Small intestine (tissue), 7 donors: ENCODE data around the gene LY6G6C. TPM values are rescaled to one million over a fixed set of nuclear protein-coding genes. Genes with fewer than 3 reads are reported as not detected.
"Not testable (repeated sequence)": the region's sequence is repeated elsewhere in the genome, so short reads cannot be mapped to it uniquely, and the experiment has no call there.

Experiments
- DNase-seq, 2 donors: peaks; one replicate each; pipeline versions ENCODE4 v3.0.0 to v3.0.0-alpha.2; 2013
- FAIRE-seq: peaks from 2 replicates; lab custom pipeline; 2012; peaks lifted over from hg19 to GRCh38; lab: Jason Lieb, UNC
- H3K27ac ChIP-seq, 3 donors: one replicate each; pipeline ENCODE4 v1.5.1; 2013; ENCODE audit warnings: low read length in 2 of 3, mild to moderate bottlenecking in 2 of 3, control low read depth in 1 of 3, inconsistent platforms in 1 of 3, low read depth in 1 of 3, moderate library complexity in 1 of 3
- H3K27me3 ChIP-seq, 3 donors: one replicate each; pipeline ENCODE4 v1.6.1; 2013; ENCODE audit warnings: low read length in 3 of 3, inconsistent platforms in 1 of 3; ENCODE audit not compliant: control insufficient read depth in 3 of 3, insufficient read depth in 3 of 3
- H3K36me3 ChIP-seq, 3 donors: one replicate each; pipeline ENCODE4 v1.6.1; 2013; ENCODE audit warnings: low read length in 3 of 3, inconsistent platforms in 1 of 3, low read depth in 1 of 3, mild to moderate bottlenecking in 1 of 3, moderate library complexity in 1 of 3; ENCODE audit not compliant: control insufficient read depth in 3 of 3, insufficient read depth in 2 of 3
- H3K4me1 ChIP-seq, 3 donors: one replicate each; pipeline ENCODE4 v1.6.1; 2013; ENCODE audit warnings: low read length in 2 of 3, inconsistent platforms in 1 of 3, low read depth in 1 of 3, mild to moderate bottlenecking in 1 of 3, moderate library complexity in 1 of 3; ENCODE audit not compliant: control insufficient read depth in 3 of 3, insufficient read depth in 2 of 3
- H3K4me3 ChIP-seq, 3 donors: one replicate each; pipeline ENCODE4 v1.5.1; 2013; ENCODE audit warnings: low read length in 3 of 3, control low read depth in 1 of 3, inconsistent platforms in 1 of 3, low read depth in 1 of 3, mild to moderate bottlenecking in 1 of 3, moderate library complexity in 1 of 3
- H3K9me3 ChIP-seq, 2 donors: one replicate each; pipeline ENCODE4 v1.6.1; 2013; ENCODE audit warnings: low read depth in 1 of 2, low read length in 1 of 2; ENCODE audit not compliant: control insufficient read depth in 2 of 2, insufficient read depth in 1 of 2
- WGBS, 3 donors: extraction: QIAGEN DNeasy Blood & Tissue Kit; methylation state at CpG; one replicate each; pipeline ENCODE4 v1.1.7; 2013; 5-methylcytosine and 5-hydroxymethylcytosine counted together
- polyA plus RNA-seq, 4 donors: library from polyadenylated mRNA; stranded (reverse) in 3 of 4; unstranded in 1 of 4; fragments of 200-250 nt in 3 of 4; fragments of 120-200 nt in 1 of 4; gene quantifications; one replicate each; pipeline versions ENCODE4 v1.2.1 to v1.2.3, GENCODE V29; 2013
- donor health status: healthy with polysubstance abuse.
- donor health status: control.
- donor health status: control.
- donor health status: Bipolar disorder and iron deficiency.
- donor health status: healthy.

Gene LY6G6C
- polyA plus RNA-seq, 4 donors = 0.18 TPM; not detected in 3

- not testable (repeated sequence) for FAIRE-seq
Observed at GRCh38 chr6:31709157-31709556, 12.4 kb downstream of the LY6G6C start.

GRCh38 chr6:31708224-31708623 lies 13.3 kb downstream of the LY6G6C start:
- 94 to 99% (median 96%) methylated on average over 3 of the region's 3 CpGs for WGBS, 3 donors
- no peaks in the 10 kb centered on the region for H3K9me3 ChIP-seq
- peaks cover 0 to 4% (median 0%) of the 10 kb centered on the region in 3 donors for H3K36me3 ChIP-seq
- H3K4me3 ChIP-seq = no peak overlapping the region
- no peak for DNase-seq
- FAIRE-seq = no peak
- no peaks in the 10 kb centered on the region for H3K27me3 ChIP-seq
- H3K4me1 ChIP-seq = peaks cover 0 to 10% (median 4%) of the 10 kb centered on the region in 3 donors
- H3K27ac ChIP-seq = no peak overlapping the region

More at GRCh38 chr6:31709157-31709556, 12.4 kb downstream of the LY6G6C start:
- H3K4me1 ChIP-seq = peaks cover 0 to 16% (median 4%) of the 10 kb centered on the region in 3 donors
- not testable (repeated sequence) for H3K27me3 ChIP-seq, H3K9me3 ChIP-seq, H3K36me3 ChIP-seq, H3K27ac ChIP-seq, DNase-seq, H3K4me3 ChIP-seq
- WGBS, 3 donors = 87 to 91% (median 91%) methylated on average over 11 of the region's 11 CpGs

GRCh38 chr6:31707701-31708100 lies 13.8 kb downstream of the LY6G6C start:
- DNase-seq (no peak), FAIRE-seq (no peak)
- Histone ChIP-seq H3K4me1 (peaks cover 0 to 10% (median 4%) of the 10 kb centered on the region in 3 donors), H3K27me3 (no peaks in the 10 kb centered on the region), H3K9me3 (no peaks in the 10 kb centered on the region), H3K27ac (no peak overlapping the region), H3K4me3 (no peak overlapping the region), H3K36me3 (peaks cover 0 to 4% (median 0%) of the 10 kb centered on the region in 3 donors)
- WGBS, 3 donors = 86 to 94% (median 89%) methylated on average over 10 of the region's 10 CpGs

GRCh38 chr6:31706599-31706998 lies 14.9 kb downstream of the LY6G6C start, which contains the start of gene LY6G6F:
Gene LY6G6F (plus strand): TSS chr6:31706866. CDS start chr6:31706907, 41 bp downstream.
- H3K27ac ChIP-seq = no peak within 1 kb of the TSS
- H3K27me3 ChIP-seq = no peaks in the 10 kb centered on the region
- no peaks in the 10 kb centered on the region for H3K9me3 ChIP-seq
- DNase-seq (no peak), FAIRE-seq (no peak)
- H3K4me3 ChIP-seq = no peak within 1 kb of the TSS
- H3K36me3 ChIP-seq = peaks cover 0 to 8% (median 0%) of the 10 kb centered on the region in 3 donors
- WGBS, 3 donors = 60 to 68% (median 65%) methylated on average over 3 of the region's 3 CpGs
- H3K4me1 ChIP-seq = peaks cover 2 to 16% (median 4%) of the 10 kb centered on the region in 3 donors

- DNase-seq = no peak
- 89 to 90% (median 90%) methylated on average over 5 to 6 of the region's 6 CpGs for WGBS, 3 donors
Observed at GRCh38 chr6:31705931-31706330, 15.6 kb downstream of the LY6G6C start.

GRCh38 chr6:31702819-31703716 lies 18.5 kb downstream of the LY6G6C start, which contains the start of gene ABHD16A:
Gene ABHD16A (minus strand): TSS chr6:31703324. CDS start chr6:31703281, 43 bp downstream.
- Histone ChIP-seq H3K27ac (peak within 1 kb of the TSS; percentile 97 to 98 (median 98)), H3K9me3 (no peaks in the 10 kb centered on the region), H3K36me3 (peaks cover 0 to 28% (median 0%) of the 10 kb centered on the region in 3 donors), H3K4me3 (peak within 1 kb of the TSS; percentile 46 to 88 (median 69)), H3K27me3 (no peaks in the 10 kb centered on the region), H3K4me1 (peaks cover 0 to 21% (median 4%) of the 10 kb centered on the region in 3 donors)
- WGBS, 3 donors = 1% methylated on average over 54 of the region's 54 CpGs
- DNase-seq = peak; percentile 98 to 100
- FAIRE-seq = no peak

More at GRCh38 chr6:31705931-31706330, 15.6 kb downstream of the LY6G6C start:
- Histone ChIP-seq H3K4me1 (peaks cover under 1 to 19% (median 2%) of the 10 kb centered on the region in 3 donors), H3K27me3 (no peaks in the 10 kb centered on the region), H3K9me3 (no peaks in the 10 kb centered on the region), H3K4me3 (no peak overlapping the region), H3K27ac (no peak overlapping the region), H3K36me3 (peaks cover 0 to 11% (median 0%) of the 10 kb centered on the region in 3 donors)
- no peak for FAIRE-seq

- Histone ChIP-seq H3K4me3 (peak overlapping the region; percentile 46 to 88 (median 69)), H3K36me3 (peaks cover 0 to 32% (median 3%) of the 10 kb centered on the region in 3 donors), H3K27me3 (no peaks in the 10 kb centered on the region), H3K27ac (peak overlapping the region; percentile 97 to 98 (median 98)), H3K9me3 (no peaks in the 10 kb centered on the region), H3K4me1 (peaks cover 0 to 21% (median 4%) of the 10 kb centered on the region in 3 donors)
- DNase-seq = no peak
- FAIRE-seq = no peak
- 1% methylated on average over 10 of the region's 10 CpGs for WGBS, 3 donors
Observed at GRCh38 chr6:31702405-31702818, 19.1 kb downstream of the LY6G6C start.

- peak overlapping the region; percentile 46 to 88 (median 69) for H3K4me3 ChIP-seq
- WGBS, 3 donors = 19 to 27% (median 25%) methylated on average over 7 of the region's 7 CpGs
- no peaks in the 10 kb centered on the region for H3K27me3 ChIP-seq
- no peaks in the 10 kb centered on the region for H3K9me3 ChIP-seq
- FAIRE-seq (no peak), DNase-seq (peak; percentile 49 to 55)
- H3K27ac ChIP-seq = peak overlapping the region in 2 of 3 donors; percentile 97 to 98
- peaks cover 0 to 21% (median 4%) of the 10 kb centered on the region in 3 donors for H3K4me1 ChIP-seq
- peaks cover 0 to 36% (median 4%) of the 10 kb centered on the region in 3 donors for H3K36me3 ChIP-seq
Observed at GRCh38 chr6:31701666-31702404, 19.7 kb downstream of the LY6G6C start.
